GM03348 (cell line): Measurements from ENCODE around the gene PALLD.
"Not testable (repeated sequence)": the region's sequence is repeated elsewhere in the genome, so short reads cannot be mapped to it uniquely, and the experiment has no call there.

Experiments
- DNase-seq: peaks from one replicate; pipeline ENCODE4 v3.0.0; 2012; ENCODE audit warnings: low spot score

Gene PALLD

DNA sequence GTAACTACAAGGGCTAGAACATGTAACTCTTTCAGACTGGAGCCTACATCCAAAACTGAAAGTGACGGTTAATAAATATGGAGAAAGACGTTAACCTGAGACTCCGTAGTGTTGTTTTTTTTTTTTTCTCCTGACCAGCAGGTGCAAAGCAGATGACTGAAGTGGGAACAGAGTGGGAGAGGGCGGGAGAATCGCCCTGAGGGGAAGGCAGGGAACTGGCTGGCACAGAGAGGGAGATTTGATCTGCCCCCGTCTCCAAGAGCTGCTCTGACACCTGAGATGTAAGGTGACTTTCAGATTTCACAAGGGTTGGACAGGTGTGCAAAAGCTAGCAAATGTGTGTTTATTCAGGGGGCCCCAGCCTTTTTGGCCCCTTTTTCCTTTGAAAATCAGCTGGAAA is 180.2 kb downstream of the PALLD start:
- no peak for DNase-seq

- no peak for DNase-seq
Measured at GRCh38 chr4:168677879-168678278, 181.0 kb downstream of the PALLD start.

- DNase-seq, result no peak
Measured at GRCh38 chr4:168678751-168679366, 182.0 kb downstream of the PALLD start.

GRCh38 chr4:168679397-168679796 is 182.5 kb downstream of the PALLD start:
- no peak for DNase-seq

DNA sequence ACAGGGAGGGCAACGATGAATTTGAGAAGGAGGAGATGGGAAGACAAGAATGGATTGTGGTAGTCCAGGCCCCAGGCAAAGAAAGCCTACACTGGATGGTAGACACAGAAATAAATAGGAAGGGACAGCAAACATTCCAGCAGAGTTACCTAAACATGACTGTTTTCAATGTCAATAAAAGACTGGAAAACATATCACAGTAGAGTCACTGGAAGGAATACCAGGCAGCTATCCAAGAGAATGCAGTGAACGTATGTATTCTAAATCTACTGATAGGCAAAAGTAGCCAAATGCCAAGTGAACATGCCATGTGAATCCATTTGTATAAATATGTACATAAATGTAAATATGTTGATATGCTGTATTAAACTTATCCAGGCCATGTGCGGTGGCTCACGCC is 183.0 kb downstream of the PALLD start:
- no peak for DNase-seq

DNA sequence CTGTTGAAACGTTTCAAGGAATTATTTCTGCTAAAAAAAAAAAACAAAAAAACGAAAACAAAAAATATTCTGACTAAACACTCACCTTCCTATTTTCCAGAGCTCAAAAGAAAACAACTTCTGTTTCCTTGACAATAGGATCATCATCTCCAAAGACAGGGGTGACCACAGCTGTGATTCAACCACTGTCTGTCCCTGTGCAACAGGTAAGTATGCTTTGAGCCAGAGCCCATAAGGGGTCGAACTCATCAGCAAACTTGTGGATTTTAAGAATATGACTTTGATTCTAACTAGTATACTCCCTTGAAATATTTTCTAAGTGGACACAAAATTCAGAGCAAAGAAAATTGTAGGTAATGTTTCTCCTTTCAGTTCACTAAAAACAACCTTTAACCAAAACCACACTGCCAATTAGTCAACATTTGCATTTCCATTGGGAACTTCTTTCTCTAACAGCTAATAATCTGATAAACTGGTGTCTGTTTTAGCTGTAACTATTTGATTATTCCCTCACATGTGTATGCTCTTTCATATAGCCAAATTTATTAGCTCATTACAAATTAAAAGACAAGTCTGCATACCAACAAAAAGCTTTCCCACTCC is 186.1 kb downstream of the PALLD start:
- DNase-seq, result no peak

GRCh38 chr4:168683595-168683994 is 186.7 kb downstream of the PALLD start:
- DNase-seq, result no peak

GRCh38 chr4:168685136-168685809 is 188.4 kb downstream of the PALLD start:
- no peak for DNase-seq

DNA sequence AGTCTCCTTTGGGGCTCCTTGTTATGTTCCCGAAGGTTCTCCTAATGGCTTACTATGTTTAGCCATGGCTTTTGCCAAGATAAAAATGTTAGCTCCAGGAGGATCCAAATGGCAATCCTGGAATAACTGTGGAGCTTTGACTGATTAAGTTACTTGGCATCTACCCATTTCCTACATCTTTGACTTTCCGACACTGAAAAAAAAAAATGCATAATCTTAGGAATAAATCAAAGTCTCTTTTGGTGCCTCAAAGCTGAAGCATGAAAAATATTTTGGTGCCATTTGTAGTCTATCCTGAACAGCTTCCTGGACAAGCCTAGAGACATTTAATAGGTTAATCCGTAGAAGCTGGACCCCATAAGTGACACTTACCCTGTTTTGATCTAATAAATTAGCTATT is 191.7 kb downstream of the PALLD start:
- no peak for DNase-seq

- DNase-seq, result no peak
Measured at GRCh38 chr4:168689791-168690190, 192.9 kb downstream of the PALLD start.

DNA sequence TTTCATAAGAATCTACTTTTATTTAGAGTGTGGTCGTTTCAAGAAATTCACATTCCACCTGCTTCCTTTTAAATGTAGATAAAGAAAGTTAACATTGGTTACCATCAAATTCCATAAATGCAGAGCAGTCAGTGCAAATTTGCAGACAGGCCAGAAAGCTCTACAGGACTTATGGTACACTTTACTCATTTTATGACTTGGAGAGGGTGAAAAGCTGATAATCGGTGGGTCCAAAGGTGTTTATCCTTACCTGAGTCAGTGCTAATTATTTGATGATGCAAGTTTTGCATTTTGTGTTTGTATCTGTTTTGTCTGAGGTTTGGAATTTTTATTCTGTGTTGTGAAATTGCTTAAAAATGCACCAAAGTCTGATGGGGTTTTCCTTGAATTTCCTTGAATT is 193.3 kb downstream of the PALLD start:
- no peak for DNase-seq

GRCh38 chr4:168691631-168692369 is 194.9 kb downstream of the PALLD start:
- no peak for DNase-seq

- DNase-seq, result no peak
Measured at GRCh38 chr4:168693750-168694490, 197.1 kb downstream of the PALLD start.

GRCh38 chr4:168694667-168695066 is 197.8 kb downstream of the PALLD start:
- peak; percentile 47 for DNase-seq

- DNase-seq, result no peak
Measured at GRCh38 chr4:168695288-168695687, 198.4 kb downstream of the PALLD start.

GRCh38 chr4:168696280-168696679 is 199.4 kb downstream of the PALLD start:
- DNase-seq, result no peak

GRCh38 chr4:168696826-168697225 is 200.0 kb downstream of the PALLD start:
- DNase-seq, result no peak

- DNase-seq, result no peak
Measured at GRCh38 chr4:168699224-168699878, 202.5 kb downstream of the PALLD start.

DNA sequence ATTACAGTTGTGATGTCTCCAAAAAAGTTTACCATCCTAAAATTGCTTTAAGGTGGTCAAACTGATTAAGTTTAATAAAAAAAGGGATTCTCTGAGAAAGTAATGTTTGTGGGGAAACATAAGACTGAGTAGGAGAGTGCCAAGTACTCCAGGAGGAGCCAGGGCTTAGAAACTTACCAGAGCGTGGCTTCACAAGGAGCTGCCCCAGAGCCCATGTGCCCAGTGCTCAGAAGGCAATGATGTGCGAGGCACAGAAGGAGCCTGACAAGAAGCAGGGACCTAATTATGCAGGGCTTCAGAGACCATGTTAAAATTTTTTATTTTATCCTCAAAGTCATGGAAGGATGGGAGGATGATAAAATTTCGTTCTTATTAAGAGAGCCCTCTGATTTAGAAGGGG is 204.2 kb downstream of the PALLD start:
- no peak for DNase-seq

- not testable (repeated sequence) for DNase-seq
Measured at GRCh38 chr4:168702581-168703087, 205.8 kb downstream of the PALLD start.

DNA sequence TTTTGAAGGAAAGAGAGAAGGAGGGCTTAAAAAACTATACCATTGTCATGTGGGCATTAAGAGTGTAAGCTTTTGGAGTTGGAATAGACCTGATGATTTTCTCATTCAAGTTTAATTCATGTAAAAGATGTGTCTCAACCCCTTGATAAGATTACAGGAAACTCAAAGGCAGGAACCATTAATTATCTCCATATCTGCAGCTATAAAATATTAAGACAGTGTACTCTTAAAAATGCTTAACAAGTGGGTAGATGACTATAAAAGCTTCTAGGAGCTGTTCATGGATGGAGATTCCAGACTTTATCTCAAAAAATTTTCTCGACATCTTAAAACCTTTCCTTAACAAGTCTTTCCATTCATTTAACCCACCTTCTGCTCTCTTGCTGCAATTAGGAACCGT is 208.3 kb downstream of the PALLD start:
- no peak for DNase-seq
